ENCODE data around the gene STAC3. TPM values are rescaled to one million over a fixed set of nuclear protein-coding genes. Genes with fewer than 3 reads are reported as not detected.
A peak's percentile ranks its signal among the peaks of the same experiment; 100 is the strongest.

Gene STAC3
- total RNA-seq, 2 donors from 2014 or later: 0.27 to 0.56 TPM

GRCh38 chr12:57224278-57224972 lies 26.6 kb downstream of the STAC3 start:
- Histone ChIP-seq H3K36me3 (no peaks in the 10 kb centered on the region), H3K27ac (no peak overlapping the region), H3K9me3 (no peaks in the 10 kb centered on the region), H3K4me1 (ENCODE audit: control insufficient read depth in 1 of 2, low read depth in 2 of 2) (peaks cover 3 to 11% of the 10 kb centered on the region in 2 donors), H3K4me3 (peak overlapping the region; percentile 42), H3K27me3 (replicated peaks; ENCODE audit: insufficient read depth) (peaks cover 19% of the 10 kb centered on the region)
- ATAC-seq (ENCODE audit: insufficient number of reproducible peaks, low FRiP score, low read depth) (no peak), DNase-seq (ENCODE audit: low spot score) (no peak)
- TF ChIP-seq, protein P1, sequence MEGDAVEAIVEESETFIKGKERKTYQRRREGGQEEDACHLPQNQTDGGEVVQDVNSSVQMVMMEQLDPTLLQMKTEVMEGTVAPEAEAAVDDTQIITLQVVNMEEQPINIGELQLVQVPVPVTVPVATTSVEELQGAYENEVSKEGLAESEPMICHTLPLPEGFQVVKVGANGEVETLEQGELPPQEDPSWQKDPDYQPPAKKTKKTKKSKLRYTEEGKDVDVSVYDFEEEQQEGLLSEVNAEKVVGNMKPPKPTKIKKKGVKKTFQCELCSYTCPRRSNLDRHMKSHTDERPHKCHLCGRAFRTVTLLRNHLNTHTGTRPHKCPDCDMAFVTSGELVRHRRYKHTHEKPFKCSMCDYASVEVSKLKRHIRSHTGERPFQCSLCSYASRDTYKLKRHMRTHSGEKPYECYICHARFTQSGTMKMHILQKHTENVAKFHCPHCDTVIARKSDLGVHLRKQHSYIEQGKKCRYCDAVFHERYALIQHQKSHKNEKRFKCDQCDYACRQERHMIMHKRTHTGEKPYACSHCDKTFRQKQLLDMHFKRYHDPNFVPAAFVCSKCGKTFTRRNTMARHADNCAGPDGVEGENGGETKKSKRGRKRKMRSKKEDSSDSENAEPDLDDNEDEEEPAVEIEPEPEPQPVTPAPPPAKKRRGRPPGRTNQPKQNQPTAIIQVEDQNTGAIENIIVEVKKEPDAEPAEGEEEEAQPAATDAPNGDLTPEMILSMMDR (IDR thresholded peaks at IDR 0.05): no peak

DNA sequence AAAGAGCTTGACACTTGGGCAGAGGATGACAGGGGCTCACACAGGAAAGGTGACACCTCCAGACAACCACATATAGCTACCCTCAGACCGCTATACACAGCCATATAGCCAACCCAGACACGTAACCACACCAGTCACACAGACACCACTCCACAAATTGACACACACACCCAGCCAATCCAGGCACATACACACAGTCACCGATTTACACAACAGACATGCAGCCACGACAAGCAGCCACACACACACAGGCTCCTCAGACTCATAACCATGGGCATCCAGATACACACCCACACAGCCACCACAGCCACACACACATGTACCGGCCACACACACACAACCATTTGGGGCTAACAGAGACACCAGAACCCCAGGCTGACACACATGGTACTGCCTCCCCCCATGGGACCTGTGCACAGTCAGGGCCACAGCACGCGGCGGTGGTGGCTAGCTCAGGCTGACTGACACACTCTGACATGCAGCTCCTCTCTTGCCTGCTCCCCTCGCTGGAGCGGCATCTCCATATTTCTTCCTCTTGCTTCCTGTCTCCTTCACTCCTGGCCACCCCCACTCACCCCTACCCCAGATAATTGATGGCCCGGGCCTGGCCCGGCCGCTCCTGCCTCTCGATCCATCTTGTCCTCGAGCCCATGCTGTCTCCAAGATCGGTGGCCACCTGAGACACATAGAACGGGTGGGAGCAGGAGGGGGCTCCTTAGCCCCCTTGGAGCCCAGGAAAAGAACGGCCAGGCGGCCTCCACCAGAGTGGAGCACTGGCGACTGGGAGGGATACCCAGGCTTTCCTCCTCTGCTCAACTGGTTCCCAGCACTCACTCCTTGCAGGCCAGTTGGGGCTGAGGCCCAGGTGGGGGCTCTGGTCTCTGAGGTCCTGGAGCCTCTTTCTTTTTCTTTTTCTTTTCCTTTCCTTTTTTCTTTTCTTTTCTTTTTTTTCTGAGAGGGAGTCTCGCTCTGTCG lies 27.5 kb downstream of the STAC3 start:
- Histone ChIP-seq H3K27me3 (replicated peaks; ENCODE audit: insufficient read depth) (peaks cover 28% of the 10 kb centered on the region), H3K4me3 (no peak overlapping the region), H3K27ac (no peak overlapping the region), H3K9me3 (no peaks in the 10 kb centered on the region), H3K36me3 (no peaks in the 10 kb centered on the region), H3K4me1 (ENCODE audit: control insufficient read depth in 1 of 2, low read depth in 2 of 2) (peaks cover 0 to 4% of the 10 kb centered on the region in 2 donors)
- no peak for ATAC-seq (ENCODE audit: insufficient number of reproducible peaks, low FRiP score, low read depth)
- DNase-seq (ENCODE audit: low spot score): no peak
- TF ChIP-seq, protein P1 (IDR thresholded peaks at IDR 0.05): no peak

DNA sequence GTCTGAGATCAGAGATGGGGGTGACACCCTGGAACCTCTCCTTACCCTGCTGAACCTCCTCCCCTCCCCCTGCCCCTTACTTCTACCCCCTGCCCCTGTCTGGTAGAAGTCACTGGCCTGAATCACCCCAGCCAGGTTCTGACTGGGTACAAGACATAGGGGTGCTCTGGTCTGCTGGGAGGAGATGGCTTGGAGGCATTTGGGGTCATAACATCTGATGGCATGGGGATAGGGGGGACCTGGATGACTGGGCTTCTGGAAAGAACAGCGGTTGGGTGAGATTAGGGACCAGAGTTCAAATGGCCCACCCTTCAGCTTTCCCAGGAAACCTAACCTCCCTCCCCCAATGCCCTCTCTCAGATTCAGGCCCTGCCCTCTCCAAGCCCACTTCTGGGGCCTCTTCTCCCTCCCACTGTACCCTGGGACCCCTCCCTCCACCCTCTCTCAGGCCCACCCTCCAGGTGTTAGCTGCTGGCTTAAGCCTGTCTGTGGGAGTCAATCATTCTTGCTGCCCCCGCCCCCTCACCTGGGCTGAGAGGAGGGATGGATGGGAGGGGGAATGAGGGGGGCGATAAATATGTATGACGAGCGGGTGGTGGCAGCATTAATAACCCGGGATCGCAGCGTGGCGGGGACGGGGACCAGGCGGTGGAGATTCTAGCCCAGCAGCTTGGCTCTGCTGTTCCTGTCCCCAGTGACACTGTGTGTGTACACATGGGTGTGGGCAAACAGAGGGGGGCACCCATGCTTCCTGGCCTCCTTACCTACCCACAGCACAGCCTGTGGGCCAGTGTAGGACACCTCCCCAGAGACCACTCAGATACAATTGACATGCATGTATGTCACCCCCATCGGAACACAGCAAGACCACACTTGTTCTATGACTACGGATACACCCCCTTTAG lies 28.4 kb downstream of the STAC3 start:
- ATAC-seq (ENCODE audit: insufficient number of reproducible peaks, low FRiP score, low read depth) (no peak), DNase-seq (ENCODE audit: low spot score) (no peak)
- peaks cover 0 to 7% of the 10 kb centered on the region in 2 donors for H3K4me1 ChIP-seq (ENCODE audit: control insufficient read depth in 1 of 2, low read depth in 2 of 2)
- H3K36me3 ChIP-seq: no peaks in the 10 kb centered on the region
- peaks cover 28% of the 10 kb centered on the region for H3K27me3 ChIP-seq (replicated peaks; ENCODE audit: insufficient read depth)
- no peak overlapping the region for H3K27ac ChIP-seq
- TF ChIP-seq, protein P1 (IDR thresholded peaks at IDR 0.05): no peak
- H3K4me3 ChIP-seq: no peak overlapping the region
- no peaks in the 10 kb centered on the region for H3K9me3 ChIP-seq

DNA sequence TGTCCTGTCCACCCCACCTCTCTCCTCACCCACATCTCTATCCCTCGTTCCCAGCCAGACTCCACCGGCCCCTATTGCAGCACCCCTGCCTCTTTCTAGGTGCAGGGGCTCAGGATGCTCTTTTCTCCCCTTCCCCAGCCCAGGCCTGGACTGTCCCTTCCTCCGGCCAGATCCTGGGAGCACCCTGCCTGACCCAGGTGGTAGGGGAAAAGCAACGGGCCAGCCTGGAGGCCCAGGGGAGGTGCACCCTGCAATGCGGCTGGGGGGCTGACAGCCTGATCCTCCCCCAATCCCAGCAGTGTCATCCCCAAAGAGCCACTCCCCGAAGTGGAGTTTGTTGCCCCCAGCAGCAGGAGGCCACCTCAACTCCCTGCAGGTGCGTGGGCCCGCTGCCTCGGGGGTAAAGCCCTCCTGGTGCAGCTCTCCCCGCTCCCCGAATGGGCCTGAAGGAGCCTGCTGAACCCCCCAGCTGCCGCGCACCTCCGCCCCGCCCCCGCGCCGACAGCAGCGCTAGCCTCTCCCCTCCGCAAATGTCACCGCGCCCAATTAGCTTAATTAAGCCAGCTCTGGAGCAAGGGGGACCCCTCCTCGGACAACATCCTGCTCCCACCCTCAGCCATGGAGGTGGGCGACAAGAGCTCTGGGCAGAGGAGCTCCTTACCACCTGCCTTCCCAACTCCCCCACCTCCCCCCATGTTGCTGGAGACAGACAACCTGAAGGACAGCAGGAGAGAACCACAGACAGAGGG lies 29.6 kb downstream of the STAC3 start:
- Histone ChIP-seq H3K36me3 (no peaks in the 10 kb centered on the region), H3K9me3 (no peaks in the 10 kb centered on the region), H3K27ac (no peak overlapping the region), H3K4me3 (no peak overlapping the region), H3K27me3 (replicated peaks; ENCODE audit: insufficient read depth) (peaks cover 28% of the 10 kb centered on the region), H3K4me1 (ENCODE audit: control insufficient read depth in 1 of 2, low read depth in 2 of 2) (peaks cover 6 to 13% of the 10 kb centered on the region in 2 donors)
- TF ChIP-seq, protein P1 (IDR thresholded peaks at IDR 0.05): no peak
- ATAC-seq (ENCODE audit: insufficient number of reproducible peaks, low FRiP score, low read depth) (no peak), DNase-seq (ENCODE audit: low spot score) (no peak)
